Mesendoderm (in vitro differentiated cells): ENCODE data around the gene ERFL.

Source experiments
- DNase-seq: peaks from one replicate; pipeline ENCODE4 v3.0.0; 2013
- H2AK5ac ChIP-seq: 2 replicates; pipeline ENCODE4 v1.6.1; 2013; ENCODE audit warnings: low read length, inconsistent platforms
- H2BK120ac ChIP-seq: 2 replicates; pipeline ENCODE4 v1.6.1; 2013; ENCODE audit warnings: low read depth, mild to moderate bottlenecking, low read length, moderate library complexity, mixed read lengths
- H2BK15ac ChIP-seq: replicated peaks from 2 replicates; pipeline ENCODE4 v1.6.1; 2013; ENCODE audit warnings: low read depth, mild to moderate bottlenecking, moderate library complexity
- H2BK5ac ChIP-seq: 2 replicates; pipeline ENCODE4 v1.6.1; 2013; ENCODE audit warnings: low read length, inconsistent platforms
- H3K18ac ChIP-seq: 2 replicates; pipeline ENCODE4 v1.6.1; 2013; ENCODE audit warnings: mild to moderate bottlenecking, low read length, mixed read lengths
- H3K23ac ChIP-seq: one replicate; pipeline ENCODE4 v1.6.1; 2013; ENCODE audit warnings: low read length
- H3K27ac ChIP-seq: 2 replicates; pipeline ENCODE4 v1.5.1; 2013; ENCODE audit warnings: low read depth, mild to moderate bottlenecking, inconsistent platforms, low read length, moderate library complexity
- H3K27me3 ChIP-seq: 2 replicates; pipeline ENCODE4 v1.6.1; 2013; ENCODE audit warnings: low read length, control low read depth, mild to moderate bottlenecking, inconsistent platforms; ENCODE audit not compliant: insufficient read depth, poor library complexity
- H3K36me3 ChIP-seq: 2 replicates; pipeline ENCODE4 v1.6.1; 2013; ENCODE audit warnings: low read length, inconsistent platforms; ENCODE audit not compliant: control insufficient read depth, insufficient read depth
- H3K4ac ChIP-seq: one replicate; pipeline ENCODE4 v1.6.1; 2013; ENCODE audit warnings: low read depth, mild to moderate bottlenecking, low read length, moderate library complexity
- H3K4me1 ChIP-seq: 2 replicates; pipeline ENCODE4 v1.6.1; 2013; ENCODE audit warnings: low read depth, low read length, inconsistent platforms; ENCODE audit not compliant: control insufficient read depth
- H3K4me2 ChIP-seq: 2 replicates; pipeline ENCODE4 v1.6.1; 2013; ENCODE audit warnings: low read length
- H3K4me3 ChIP-seq: 2 replicates; pipeline ENCODE4 v1.5.1; 2013; ENCODE audit warnings: mild to moderate bottlenecking, low read length
- H3K56ac ChIP-seq: one replicate; pipeline ENCODE4 v1.6.1; 2013; ENCODE audit warnings: low read length
- H3K79me1 ChIP-seq: 2 replicates; pipeline ENCODE4 v1.6.1; 2013; ENCODE audit warnings: low read length, inconsistent platforms
- H3K79me2 ChIP-seq: 2 replicates; pipeline ENCODE4 v1.6.1; 2013; ENCODE audit warnings: mild to moderate bottlenecking, low read length; ENCODE audit not compliant: control insufficient read depth, insufficient read depth
- H3K9ac ChIP-seq: 2 replicates; pipeline ENCODE4 v1.6.1; 2013; ENCODE audit warnings: low read length, inconsistent platforms
- H4K5ac ChIP-seq: one replicate; pipeline ENCODE4 v1.6.1; 2013; ENCODE audit warnings: low read length
- H4K8ac ChIP-seq: one replicate; pipeline ENCODE4 v1.6.1; 2013; ENCODE audit warnings: low read depth, mild to moderate bottlenecking, control low read depth, low read length, moderate library complexity
- WGBS: extraction: QIAGEN DNeasy Blood & Tissue Kit; methylation state at CpG from one replicate; pipeline ENCODE4 v1.1.7; 2013; ENCODE audit warnings: low lambda C conversion rate, missing lambda C conversion rate; ENCODE audit not compliant: insufficient coverage; ENCODE audit errors: extremely low coverage; 5-methylcytosine and 5-hydroxymethylcytosine counted together

Gene ERFL

DNA sequence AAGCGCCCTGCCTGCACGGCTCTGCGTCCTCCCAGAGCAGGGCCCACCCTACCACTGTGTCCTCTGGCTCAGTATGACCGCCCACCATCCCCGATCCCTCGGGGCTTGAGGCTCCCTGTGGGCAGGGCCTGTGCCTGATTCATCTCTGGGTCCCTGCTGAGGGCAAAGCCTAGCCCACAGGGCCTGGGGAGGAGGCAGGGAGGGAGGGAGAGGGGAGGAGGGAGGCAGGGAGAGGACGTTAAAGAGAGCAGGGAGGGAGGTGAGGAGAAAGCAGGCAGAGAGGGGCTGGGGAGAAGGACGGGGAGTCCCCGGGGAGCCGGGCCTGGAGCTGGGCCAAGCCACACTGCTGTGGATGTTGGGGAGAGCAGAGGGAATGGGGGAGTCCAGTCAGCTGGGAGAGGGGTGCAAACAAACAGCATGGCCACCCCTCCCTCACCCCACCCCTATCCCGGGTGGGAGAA, 4.0 kb upstream of the ERFL start:
- Histone ChIP-seq H3K4me3 (no peak overlapping the region), H3K18ac (no peak overlapping the region), H3K9ac (no peak overlapping the region), H3K4me2 (no peak overlapping the region), H3K4ac (no peak overlapping the region), H2BK15ac (no peak overlapping the region), H3K56ac (no peak overlapping the region), H3K27me3 (peaks cover 73% of the 10 kb centered on the region), H3K27ac (no peak overlapping the region), H3K23ac (no peak overlapping the region), H4K8ac (no peak overlapping the region), H2AK5ac (no peak overlapping the region), H3K79me2 (no peaks in the 10 kb centered on the region), H3K36me3 (no peaks in the 10 kb centered on the region), H3K79me1 (no peaks in the 10 kb centered on the region), H3K4me1 (peaks cover 2% of the 10 kb centered on the region), H2BK120ac (no peak overlapping the region), H4K5ac (no peak overlapping the region), H2BK5ac (no peak overlapping the region)
- DNase-seq: no peak
- no CpG with 5 or more reads among the region's 11 CpGs for WGBS

- WGBS: no CpG with 5 or more reads among the region's 17 CpGs
- Histone ChIP-seq H3K27me3 (peaks cover 75% of the 10 kb centered on the region), H3K9ac (no peak overlapping the region), H3K4me1 (peaks cover 2% of the 10 kb centered on the region), H2AK5ac (no peak overlapping the region), H4K8ac (no peak overlapping the region), H3K4me2 (no peak overlapping the region), H4K5ac (no peak overlapping the region), H3K56ac (no peak overlapping the region), H3K23ac (no peak overlapping the region), H2BK120ac (no peak overlapping the region), H3K4ac (no peak overlapping the region), H2BK5ac (no peak overlapping the region), H3K36me3 (no peaks in the 10 kb centered on the region), H3K4me3 (no peak overlapping the region), H3K79me2 (no peaks in the 10 kb centered on the region), H3K27ac (no peak overlapping the region), H2BK15ac (no peak overlapping the region), H3K18ac (no peak overlapping the region), H3K79me1 (no peaks in the 10 kb centered on the region)
- DNase-seq: peak; percentile 73
These were observed 2.8 kb upstream of the ERFL start for GRCh38 chr19:41930926-41931592.

DNA sequence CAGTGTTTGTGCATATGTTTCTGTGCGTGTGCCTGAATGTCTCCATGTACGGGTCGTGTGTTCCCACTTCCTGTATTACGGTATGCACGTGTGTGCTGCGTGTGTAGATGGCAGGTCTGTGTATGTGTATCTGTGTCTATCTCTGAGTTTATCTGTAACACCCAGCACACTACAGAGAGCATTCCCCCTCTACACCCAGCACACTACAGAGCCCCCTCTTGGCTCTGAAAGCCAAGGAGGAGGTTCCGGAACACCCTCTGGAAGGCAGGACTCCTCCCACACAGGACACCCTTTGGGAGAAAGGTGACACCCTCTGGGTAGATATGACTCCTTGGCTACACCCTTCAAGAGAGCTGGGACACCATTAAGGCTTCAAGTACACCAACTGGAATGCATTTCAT, 2.1 kb upstream of the ERFL start:
- no peak for DNase-seq
- H3K23ac ChIP-seq: no peak overlapping the region

DNA sequence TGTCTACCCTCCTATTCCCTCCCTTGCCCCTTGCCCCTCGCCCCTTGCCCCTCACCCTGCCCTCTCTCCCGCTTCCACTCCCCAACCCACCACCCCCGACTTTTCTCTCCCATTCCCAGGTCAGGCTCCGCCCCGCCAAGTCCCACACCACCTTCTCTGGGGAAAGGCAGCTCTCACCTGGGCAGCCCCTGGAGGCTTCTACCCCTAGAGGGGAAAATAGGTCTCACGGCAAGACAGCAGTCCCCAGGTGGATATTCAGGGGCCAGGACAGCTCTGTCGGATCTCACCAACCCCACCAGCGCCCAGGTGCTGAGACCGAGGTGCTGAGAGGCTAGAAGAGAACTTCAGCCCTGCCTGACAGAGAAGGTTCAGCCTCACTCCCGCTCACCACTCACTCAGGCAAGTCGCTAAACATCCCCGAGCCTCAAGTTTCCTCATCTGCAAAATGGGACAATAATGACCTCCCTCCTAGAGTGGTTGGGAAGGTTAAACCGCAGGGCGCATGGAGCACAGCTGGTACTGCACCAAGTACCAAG, 1.4 kb upstream of the ERFL start:
- no peak overlapping the region for H3K56ac ChIP-seq
- H3K27me3 ChIP-seq: peaks cover 82% of the 10 kb centered on the region
- no peak overlapping the region for H2BK15ac ChIP-seq
- H2BK5ac ChIP-seq: no peak overlapping the region
- no peak overlapping the region for H3K18ac ChIP-seq
- no peak overlapping the region for H2BK120ac ChIP-seq
- H3K4ac ChIP-seq: no peak overlapping the region
- H3K9ac ChIP-seq: no peak overlapping the region
- no peak overlapping the region for H3K4me3 ChIP-seq
- H2AK5ac ChIP-seq: no peak overlapping the region
- no peak overlapping the region for H3K23ac ChIP-seq
- no peak overlapping the region for H3K27ac ChIP-seq
- no CpG with 5 or more reads among the region's 14 CpGs for WGBS
- no peaks in the 10 kb centered on the region for H3K79me1 ChIP-seq
- H4K8ac ChIP-seq: no peak overlapping the region
- H3K4me1 ChIP-seq: peaks cover 2% of the 10 kb centered on the region
- H3K79me2 ChIP-seq: no peaks in the 10 kb centered on the region
- no peak overlapping the region for H4K5ac ChIP-seq
- H3K36me3 ChIP-seq: no peaks in the 10 kb centered on the region
- H3K4me2 ChIP-seq: no peak overlapping the region
- DNase-seq: no peak

More for the DNA sequence above, 2.1 kb upstream of the ERFL start:
- H3K79me2 ChIP-seq: no peaks in the 10 kb centered on the region
- no peak overlapping the region for H3K4me3 ChIP-seq
- H3K4ac ChIP-seq: no peak overlapping the region
- no peak overlapping the region for H2BK5ac ChIP-seq
- no CpG with 5 or more reads among the region's 7 CpGs for WGBS
- H3K9ac ChIP-seq: no peak overlapping the region
- no peak overlapping the region for H3K18ac ChIP-seq
- H2BK120ac ChIP-seq: no peak overlapping the region
- H3K27ac ChIP-seq: no peak overlapping the region
- no peak overlapping the region for H2BK15ac ChIP-seq
- H4K5ac ChIP-seq: no peak overlapping the region
- H3K79me1 ChIP-seq: no peaks in the 10 kb centered on the region
- H3K56ac ChIP-seq: no peak overlapping the region
- H4K8ac ChIP-seq: no peak overlapping the region
- no peaks in the 10 kb centered on the region for H3K36me3 ChIP-seq
- H3K27me3 ChIP-seq: peaks cover 78% of the 10 kb centered on the region
- H3K4me1 ChIP-seq: peaks cover 2% of the 10 kb centered on the region
- H3K4me2 ChIP-seq: no peak overlapping the region
- no peak overlapping the region for H2AK5ac ChIP-seq

GRCh38 chr19:41928754-41929535, 696 bp upstream of the ERFL start:
- Histone ChIP-seq H3K9ac (no peak overlapping the region), H3K23ac (no peak overlapping the region), H3K4me1 (peaks cover 2% of the 10 kb centered on the region), H3K56ac (peak overlapping the region; percentile 31), H3K4me2 (no peak overlapping the region), H3K18ac (no peak overlapping the region), H3K79me2 (no peaks in the 10 kb centered on the region), H3K36me3 (no peaks in the 10 kb centered on the region), H4K5ac (no peak overlapping the region), H2BK15ac (no peak overlapping the region), H3K4ac (no peak overlapping the region), H3K27me3 (peaks cover 85% of the 10 kb centered on the region), H2BK5ac (no peak overlapping the region), H3K79me1 (no peaks in the 10 kb centered on the region), H2BK120ac (no peak overlapping the region), H3K27ac (no peak overlapping the region), H4K8ac (no peak overlapping the region), H2AK5ac (no peak overlapping the region), H3K4me3 (no peak overlapping the region)
- WGBS: no CpG with 5 or more reads among the region's 29 CpGs
- DNase-seq: no peak
